ENCODE measurements around the gene CENPX. TPM values are rescaled to one million over a fixed set of nuclear protein-coding genes. Genes with fewer than 3 reads are reported as not detected.

CENPX gene
- total RNA-seq, 1 experiment from 2014 or later: 187 TPM

- DNase-seq (ENCODE audit: low read depth, low spot score) (no peak), ATAC-seq (peak; percentile 6; the same call in 1 of the 2 replicates)
- Histone ChIP-seq H3K4me1 (ENCODE audit: control insufficient read depth, insufficient read depth, low read length) (peaks cover 18% of the 10 kb centered on the region), H3K36me3 (ENCODE audit: control insufficient read depth, insufficient read depth, low read length) (peaks cover 6% of the 10 kb centered on the region), H3K27ac (ENCODE audit: low read length) (no peak overlapping the region), H3K9me3 (ENCODE audit: control insufficient read depth, insufficient read depth, low read depth, low read length) (no peaks in the 10 kb centered on the region), H3K27me3 (ENCODE audit: control insufficient read depth, insufficient read depth, low read length) (no peaks in the 10 kb centered on the region), H3K4me3 (ENCODE audit: low read depth in 2 of 2, low read length in 2 of 2) (no peak overlapping the region)
- intact Hi-C loops (cut with micrococcal nuclease; ENCODE audit: unreplicated experiment): no loop called here
- TF ChIP-seq CTCF (IDR thresholded peaks at IDR 0.05) (no peak; the same call in 1 of the 2 replicates), REST (IDR thresholded peaks at IDR 0.05; ENCODE audit: insufficient read depth in 1 of 2, low read depth in 2 of 2, low read length in 1 of 2) (no peak), POLR2AphosphoS5 (IDR thresholded peaks at IDR 0.05; ENCODE audit: low read depth, low read length) (no peak; the same call in 1 of the 2 replicates), SIN3A (IDR thresholded peaks at IDR 0.05; ENCODE audit: borderline replicate concordance, insufficient read depth, low read depth, low read length) (no peak), TCF7L2 (IDR thresholded peaks at IDR 0.05; ENCODE audit: low read depth, low read length) (no peak)
- CTCF ChIA-PET: no interaction called here
- BruUV-seq (replicated peaks): no TSS peak
- in situ Hi-C loops (cut with HindIII; ENCODE audit: low pct_unique_long_range_greater_than_20kb, low sequenced_read_pairs): loop anchor here (10.0 kb wide), 1 partner anchor 76 kb away; no protein-coding TSS in a partner anchor
- POLR2A ChIA-PET: no interaction called here
These were observed 35.7 kb upstream of the CENPX start for GRCh38 chr17:82058230-82058854.

DNA sequence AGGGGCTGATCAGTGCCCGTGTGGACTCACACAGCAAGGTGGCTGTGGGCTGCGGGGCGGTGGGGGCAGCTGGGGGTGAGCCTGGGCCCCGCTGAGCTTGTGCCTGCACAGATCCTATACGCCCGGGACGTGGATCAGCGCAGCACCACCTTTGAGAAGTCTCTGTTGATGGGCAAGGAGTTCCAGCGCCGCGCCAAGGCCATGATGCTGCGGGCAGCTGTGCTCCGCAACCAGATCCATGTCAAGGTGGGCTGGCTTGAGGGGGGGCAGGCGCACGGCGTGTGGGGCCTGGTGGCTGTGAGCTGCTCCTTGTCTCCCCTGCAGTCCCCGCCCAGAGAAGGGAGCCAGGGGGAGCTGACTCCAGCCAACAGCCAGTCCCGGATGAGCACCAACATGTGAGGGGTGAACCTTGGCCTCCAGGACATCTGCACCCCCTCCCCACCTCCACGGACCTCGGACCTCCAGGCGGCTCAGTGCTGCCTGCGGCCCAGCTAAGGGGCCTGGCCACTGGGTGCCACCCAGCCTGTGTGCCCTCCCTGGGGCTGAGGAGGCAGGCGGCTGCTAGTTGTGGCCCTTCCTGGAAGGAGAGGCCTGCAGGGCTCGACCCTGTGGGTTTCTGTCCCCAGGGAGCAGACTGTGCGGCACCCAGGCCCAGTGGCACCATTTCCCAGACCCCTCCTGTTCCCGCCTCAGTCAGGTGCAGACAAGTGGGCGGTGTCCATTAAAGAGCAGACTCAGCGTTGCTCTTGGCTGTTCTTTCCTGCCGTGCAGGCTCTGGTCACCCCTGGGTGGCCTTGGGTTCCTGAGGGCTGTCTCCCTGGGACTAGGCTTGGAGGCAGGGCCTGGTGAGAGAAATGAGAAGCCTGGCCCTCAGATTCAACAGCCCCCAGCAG, 34.3 kb upstream of the CENPX start:
- no peaks in the 10 kb centered on the region for H3K9me3 ChIP-seq (ENCODE audit: control insufficient read depth, insufficient read depth, low read depth, low read length)
- BruUV-seq (replicated peaks): TSS peak; percentile 89
- no peak overlapping the region for H3K4me3 ChIP-seq (ENCODE audit: low read depth in 2 of 2, low read length in 2 of 2)
- ChIA-PET CTCF (interaction anchor here (1.1 to 1.6 kb wide), 2 partner anchors 19 to 27 kb away, joined by 4 to 7 read pairs; partner anchors contain the start of gene DCXR), POLR2A (no interaction called here)
- DNase-seq (ENCODE audit: low read depth, low spot score): no peak
- in situ Hi-C loops (cut with HindIII; ENCODE audit: low pct_unique_long_range_greater_than_20kb, low sequenced_read_pairs) (loop anchor here (10.0 kb wide), 1 partner anchor 78 kb away; no protein-coding TSS in a partner anchor), intact Hi-C loops (cut with micrococcal nuclease; ENCODE audit: unreplicated experiment) (no loop called here)
- no peak for TF ChIP-seq TCF7L2 (IDR thresholded peaks at IDR 0.05; ENCODE audit: low read depth, low read length)
- 0 out of 2 replicates have a peak, but pooled peaks have one; percentile 7 for TF ChIP-seq POLR2AphosphoS5 (IDR thresholded peaks at IDR 0.05; ENCODE audit: low read depth, low read length)
- H3K4me1 ChIP-seq (ENCODE audit: control insufficient read depth, insufficient read depth, low read length): peaks cover 26% of the 10 kb centered on the region
- ATAC-seq: peak; percentile 44
- H3K36me3 ChIP-seq (ENCODE audit: control insufficient read depth, insufficient read depth, low read length): peaks cover 12% of the 10 kb centered on the region
- no peak overlapping the region for H3K27ac ChIP-seq (ENCODE audit: low read length)
- no peaks in the 10 kb centered on the region for H3K27me3 ChIP-seq (ENCODE audit: control insufficient read depth, insufficient read depth, low read length)
